ENCODE data around the gene CCDC40.

DNA sequence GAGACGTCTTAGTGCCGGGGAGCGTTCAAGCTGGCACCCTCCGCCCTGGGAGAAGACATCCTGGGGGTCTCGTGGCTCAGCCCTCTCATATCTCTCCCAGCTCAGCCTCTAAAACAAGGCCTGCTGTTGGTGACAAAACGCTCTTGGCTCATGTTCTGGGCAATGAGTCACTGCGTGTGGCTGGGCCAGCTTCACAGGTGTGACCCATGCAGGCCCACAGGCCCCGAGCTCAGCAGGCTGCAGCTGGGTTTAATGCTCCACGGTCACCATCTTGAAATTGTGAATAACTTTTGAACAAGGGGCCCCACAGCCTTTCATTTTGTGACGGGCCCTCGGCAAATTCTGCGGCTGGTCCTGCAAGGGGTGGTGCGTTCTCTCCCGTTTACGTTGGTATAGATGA lies 87.3 kb downstream of the CCDC40 start:
- TF ChIP-seq, protein P1, sequence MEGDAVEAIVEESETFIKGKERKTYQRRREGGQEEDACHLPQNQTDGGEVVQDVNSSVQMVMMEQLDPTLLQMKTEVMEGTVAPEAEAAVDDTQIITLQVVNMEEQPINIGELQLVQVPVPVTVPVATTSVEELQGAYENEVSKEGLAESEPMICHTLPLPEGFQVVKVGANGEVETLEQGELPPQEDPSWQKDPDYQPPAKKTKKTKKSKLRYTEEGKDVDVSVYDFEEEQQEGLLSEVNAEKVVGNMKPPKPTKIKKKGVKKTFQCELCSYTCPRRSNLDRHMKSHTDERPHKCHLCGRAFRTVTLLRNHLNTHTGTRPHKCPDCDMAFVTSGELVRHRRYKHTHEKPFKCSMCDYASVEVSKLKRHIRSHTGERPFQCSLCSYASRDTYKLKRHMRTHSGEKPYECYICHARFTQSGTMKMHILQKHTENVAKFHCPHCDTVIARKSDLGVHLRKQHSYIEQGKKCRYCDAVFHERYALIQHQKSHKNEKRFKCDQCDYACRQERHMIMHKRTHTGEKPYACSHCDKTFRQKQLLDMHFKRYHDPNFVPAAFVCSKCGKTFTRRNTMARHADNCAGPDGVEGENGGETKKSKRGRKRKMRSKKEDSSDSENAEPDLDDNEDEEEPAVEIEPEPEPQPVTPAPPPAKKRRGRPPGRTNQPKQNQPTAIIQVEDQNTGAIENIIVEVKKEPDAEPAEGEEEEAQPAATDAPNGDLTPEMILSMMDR (IDR thresholded peaks at IDR 0.05) = no peak
- no peak for TF ChIP-seq POLR2A (IDR thresholded peaks at IDR 0.05)

Measured in body of pancreas (tissue), 4 donors.